Ishikawa (cell line): ENCODE results near the gene TMEM132A.

Experiments used
- EGR1 ChIP-seq: IDR thresholded peaks from 2 replicates; pipeline ENCODE4 v1.6.1; 2012
- MAX ChIP-seq: IDR thresholded peaks from 2 replicates; pipeline ENCODE4 v1.6.1; 2012
- RAD21 ChIP-seq: IDR thresholded peaks from 2 replicates; pipeline ENCODE4 v1.6.1; 2012; ENCODE audit warnings: low read depth
- REST ChIP-seq: IDR thresholded peaks from 2 replicates; pipeline ENCODE4 v1.6.1; 2012; ENCODE audit warnings: low read depth, mild to moderate bottlenecking
- USF1 ChIP-seq: IDR thresholded peaks from 2 replicates; pipeline ENCODE4 v1.6.1; 2012

- TF ChIP-seq RAD21: no peak
- no peak for TF ChIP-seq MAX
- no peak for TF ChIP-seq USF1
- no peak for TF ChIP-seq EGR1
- TF ChIP-seq REST: no peak
Observed at GRCh38 chr11:60916669-60917206, 7.5 kb upstream of the TMEM132A start.
